GM18499 (cell line): ENCODE results near the gene SHQ1.
"Not testable (repeated sequence)": the region's sequence is repeated elsewhere in the genome, so short reads cannot be mapped to it uniquely, and the experiment has no call there.

Source experiments
- ATAC-seq: cut with Tn5 transposase; IDR thresholded peaks from one replicate; pipeline ENCODE4 v1.9.1; 2021; ENCODE audit warnings: moderate number of reproducible peaks; ENCODE audit not compliant: insufficient read depth, unreplicated experiment

Gene SHQ1

GRCh38 chr3:72724070-72724469 is 124.2 kb downstream of the SHQ1 start:
- ATAC-seq: no peak

GRCh38 chr3:72722930-72723726 is 125.1 kb downstream of the SHQ1 start:
- no peak for ATAC-seq

- ATAC-seq: no peak
Observed at GRCh38 chr3:72721683-72722381, 126.4 kb downstream of the SHQ1 start.

- no peak for ATAC-seq
Observed at GRCh38 chr3:72720566-72720965, 127.7 kb downstream of the SHQ1 start.

GRCh38 chr3:72719137-72719536 is 129.1 kb downstream of the SHQ1 start:
- no peak for ATAC-seq

GRCh38 chr3:72714135-72714534 is 134.1 kb downstream of the SHQ1 start:
- ATAC-seq: not testable (repeated sequence)

GRCh38 chr3:72710471-72710870 is 137.8 kb downstream of the SHQ1 start:
- ATAC-seq: not testable (repeated sequence)

- ATAC-seq: no peak
Observed at GRCh38 chr3:72708441-72708840, 139.8 kb downstream of the SHQ1 start.

GRCh38 chr3:72702997-72703396 is 145.2 kb downstream of the SHQ1 start:
- no peak for ATAC-seq

- ATAC-seq: no peak
Observed at GRCh38 chr3:72702390-72702789, 145.9 kb downstream of the SHQ1 start.

GRCh38 chr3:72700106-72700505 is 148.1 kb downstream of the SHQ1 start:
- no peak for ATAC-seq

GRCh38 chr3:72699631-72700030 is 148.6 kb downstream of the SHQ1 start:
- ATAC-seq: no peak
